IgD-negative memory B cell (primary cell): ENCODE data around the gene ITIH3. TPM values are rescaled to one million over a fixed set of nuclear protein-coding genes. Genes with fewer than 3 reads are reported as not detected.
A peak's percentile ranks its signal among the peaks of the same experiment; 100 is the strongest.

Source experiments
- H3K27ac Mint-ChIP-seq, 3 donors: one replicate each; pipeline ENCODE4 v1.8.0; 2020 to 2022; ENCODE audit warnings: mild to moderate bottlenecking in 3 of 3, mixed read lengths in 3 of 3, moderate library complexity in 1 of 3
- H3K27me3 Mint-ChIP-seq: one replicate; pipeline ENCODE4 v1.8.0; 2021; ENCODE audit warnings: mixed read lengths
- H3K36me3 Mint-ChIP-seq: one replicate; pipeline ENCODE4 v1.8.0; 2020; ENCODE audit warnings: mild to moderate bottlenecking, mixed read lengths
- H3K4me1 Mint-ChIP-seq, 3 donors: one replicate each; pipeline ENCODE4 v1.8.0; 2020 to 2022; ENCODE audit warnings: mixed read lengths in 3 of 3, mild to moderate bottlenecking in 1 of 3
- H3K4me3 Mint-ChIP-seq, 4 donors: one replicate each; pipeline ENCODE4 v1.8.0; 2020 to 2022; ENCODE audit warnings: mild to moderate bottlenecking in 4 of 4, mixed read lengths in 4 of 4, moderate library complexity in 3 of 4
- H3K9me3 Mint-ChIP-seq, 3 donors: one replicate each; pipeline ENCODE4 v1.8.0; 2020 to 2021; ENCODE audit warnings: mixed read lengths in 3 of 3, mild to moderate bottlenecking in 1 of 3
- polyA plus RNA-seq: library from polyadenylated mRNA; unstranded; fragments of 300-500 nt; fragmentation: Illumina TruSeq; gene quantifications from one replicate; pipeline ENCODE4 v1.2.3, GENCODE V29; 2021

The ITIH3 gene
- polyA plus RNA-seq, 1 donor from 2014 or later, result not detected

- Mint-ChIP-seq H3K4me1 (no peaks in the 10 kb centered on the region), H3K36me3 (no peaks in the 10 kb centered on the region), H3K9me3 (no peaks in the 10 kb centered on the region), H3K4me3 (no peak overlapping the region), H3K27me3 (peaks cover 1% of the 10 kb centered on the region), H3K27ac (no peak overlapping the region)
These were observed 5.5 kb downstream of the ITIH3 start for GRCh38 chr3:52800079-52800478.

GRCh38 chr3:52801839-52802238 lies 7.2 kb downstream of the ITIH3 start:
- H3K27me3 Mint-ChIP-seq, result peaks cover 1% of the 10 kb centered on the region
- no peaks in the 10 kb centered on the region for H3K9me3 Mint-ChIP-seq
- H3K27ac Mint-ChIP-seq, result no peak overlapping the region
- H3K4me3 Mint-ChIP-seq, result no peak overlapping the region
- H3K4me1 Mint-ChIP-seq, result no peaks in the 10 kb centered on the region
- H3K36me3 Mint-ChIP-seq, result no peaks in the 10 kb centered on the region

GRCh38 chr3:52805270-52806039 lies 10.9 kb downstream of the ITIH3 start:
- H3K36me3 Mint-ChIP-seq, result no peaks in the 10 kb centered on the region
- H3K27ac Mint-ChIP-seq, result no peak overlapping the region
- peaks cover 2% of the 10 kb centered on the region for H3K27me3 Mint-ChIP-seq
- H3K4me1 Mint-ChIP-seq, result peaks cover 0 to 3% (median 0%) of the 10 kb centered on the region in 3 donors
- no peak overlapping the region for H3K4me3 Mint-ChIP-seq
- H3K9me3 Mint-ChIP-seq, result no peaks in the 10 kb centered on the region

GRCh38 chr3:52809149-52809548 lies 14.6 kb downstream of the ITIH3 start:
- no peak overlapping the region for H3K27ac Mint-ChIP-seq
- no peaks in the 10 kb centered on the region for H3K36me3 Mint-ChIP-seq
- H3K9me3 Mint-ChIP-seq, result no peaks in the 10 kb centered on the region
- peaks cover 1% of the 10 kb centered on the region for H3K27me3 Mint-ChIP-seq
- peaks cover 0 to 3% (median 0%) of the 10 kb centered on the region in 3 donors for H3K4me1 Mint-ChIP-seq
- H3K4me3 Mint-ChIP-seq, result no peak overlapping the region

- H3K4me1 Mint-ChIP-seq, result peaks cover 0 to 3% (median 0%) of the 10 kb centered on the region in 3 donors
- peak overlapping the region in 1 of 3 donors; percentile 16 for H3K27ac Mint-ChIP-seq
- no peak overlapping the region for H3K4me3 Mint-ChIP-seq
- peaks cover 1% of the 10 kb centered on the region for H3K27me3 Mint-ChIP-seq
- no peaks in the 10 kb centered on the region for H3K9me3 Mint-ChIP-seq
- H3K36me3 Mint-ChIP-seq, result no peaks in the 10 kb centered on the region
These were observed 15.2 kb downstream of the ITIH3 start for GRCh38 chr3:52809662-52810377.

- Mint-ChIP-seq H3K27me3 (peaks cover 1% of the 10 kb centered on the region), H3K36me3 (no peaks in the 10 kb centered on the region), H3K4me3 (no peak overlapping the region), H3K4me1 (peaks cover 0 to 3% (median 0%) of the 10 kb centered on the region in 3 donors), H3K9me3 (no peaks in the 10 kb centered on the region), H3K27ac (no peak overlapping the region)
These were observed 16.3 kb downstream of the ITIH3 start for GRCh38 chr3:52810923-52811322.

- Mint-ChIP-seq H3K4me1 (peaks cover 0 to 3% (median 0%) of the 10 kb centered on the region in 3 donors), H3K4me3 (no peak overlapping the region), H3K27ac (no peak overlapping the region), H3K9me3 (no peaks in the 10 kb centered on the region), H3K36me3 (no peaks in the 10 kb centered on the region), H3K27me3 (peaks cover 1% of the 10 kb centered on the region)
These were observed 16.9 kb downstream of the ITIH3 start for GRCh38 chr3:52811452-52812011.

GRCh38 chr3:52813810-52814209 lies 19.2 kb downstream of the ITIH3 start:
- no peaks in the 10 kb centered on the region for H3K36me3 Mint-ChIP-seq

GRCh38 chr3:52816199-52816598 lies 21.6 kb downstream of the ITIH3 start:
- Mint-ChIP-seq H3K27ac (peak overlapping the region in 1 of 3 donors; percentile 24), H3K36me3 (peaks cover 1% of the 10 kb centered on the region), H3K27me3 (no peaks in the 10 kb centered on the region), H3K9me3 (no peaks in the 10 kb centered on the region), H3K4me1 (no peaks in the 10 kb centered on the region), H3K4me3 (no peak overlapping the region)

More at GRCh38 chr3:52813810-52814209, 19.2 kb downstream of the ITIH3 start:
- H3K4me1 Mint-ChIP-seq, result peaks cover 0 to 3% (median 0%) of the 10 kb centered on the region in 3 donors
- peak overlapping the region in 1 of 4 donors; percentile 39 for H3K4me3 Mint-ChIP-seq
- peak overlapping the region in 1 of 3 donors; percentile 27 for H3K27ac Mint-ChIP-seq
- no peaks in the 10 kb centered on the region for H3K9me3 Mint-ChIP-seq
- H3K27me3 Mint-ChIP-seq, result peaks cover 1% of the 10 kb centered on the region

- Mint-ChIP-seq H3K36me3 (peaks cover 1% of the 10 kb centered on the region), H3K4me1 (no peaks in the 10 kb centered on the region), H3K27ac (no peak overlapping the region), H3K4me3 (no peak overlapping the region), H3K27me3 (no peaks in the 10 kb centered on the region), H3K9me3 (no peaks in the 10 kb centered on the region)
These were observed 22.1 kb downstream of the ITIH3 start for GRCh38 chr3:52816654-52817053.

GRCh38 chr3:52817221-52817620 lies 22.6 kb downstream of the ITIH3 start:
- Mint-ChIP-seq H3K27ac (no peak overlapping the region), H3K4me3 (no peak overlapping the region), H3K36me3 (peaks cover 1% of the 10 kb centered on the region), H3K9me3 (no peaks in the 10 kb centered on the region), H3K27me3 (no peaks in the 10 kb centered on the region), H3K4me1 (no peaks in the 10 kb centered on the region)

- peak overlapping the region in 1 of 3 donors; percentile 27 for H3K27ac Mint-ChIP-seq
These were observed 23.3 kb downstream of the ITIH3 start for GRCh38 chr3:52817860-52818259.

GRCh38 chr3:52819936-52820335 lies 25.3 kb downstream of the ITIH3 start:
- Mint-ChIP-seq H3K9me3 (no peaks in the 10 kb centered on the region), H3K36me3 (peaks cover 3% of the 10 kb centered on the region), H3K4me1 (no peaks in the 10 kb centered on the region), H3K27me3 (no peaks in the 10 kb centered on the region), H3K4me3 (no peak overlapping the region), H3K27ac (no peak overlapping the region)

More at GRCh38 chr3:52817860-52818259, 23.3 kb downstream of the ITIH3 start:
- no peaks in the 10 kb centered on the region for H3K9me3 Mint-ChIP-seq
- H3K4me3 Mint-ChIP-seq, result no peak overlapping the region
- H3K27me3 Mint-ChIP-seq, result no peaks in the 10 kb centered on the region
- H3K4me1 Mint-ChIP-seq, result no peaks in the 10 kb centered on the region
- H3K36me3 Mint-ChIP-seq, result peaks cover 1% of the 10 kb centered on the region

- peaks cover 4% of the 10 kb centered on the region for H3K36me3 Mint-ChIP-seq
- no peaks in the 10 kb centered on the region for H3K27me3 Mint-ChIP-seq
- H3K9me3 Mint-ChIP-seq, result no peaks in the 10 kb centered on the region
- H3K4me1 Mint-ChIP-seq, result no peaks in the 10 kb centered on the region
- no peak overlapping the region for H3K27ac Mint-ChIP-seq
- no peak overlapping the region for H3K4me3 Mint-ChIP-seq
These were observed 26.1 kb downstream of the ITIH3 start for GRCh38 chr3:52820736-52821135.

GRCh38 chr3:52822363-52822762 lies 27.8 kb downstream of the ITIH3 start:
- Mint-ChIP-seq H3K27ac (no peak overlapping the region), H3K9me3 (no peaks in the 10 kb centered on the region), H3K4me1 (no peaks in the 10 kb centered on the region), H3K36me3 (peaks cover 6% of the 10 kb centered on the region), H3K4me3 (no peak overlapping the region), H3K27me3 (no peaks in the 10 kb centered on the region)
